ES-I3 (cell line): ENCODE results near the gene RCHY1.
"Not testable (repeated sequence)": the region's sequence is repeated elsewhere in the genome, so short reads cannot be mapped to it uniquely, and the experiment has no call there.

Source experiments
- H3K36me3 ChIP-seq: 2 replicates; pipeline ENCODE4 v1.6.1; 2013; ENCODE audit warnings: mild to moderate bottlenecking, low read length, control low read depth, moderate library complexity; ENCODE audit not compliant: insufficient read depth
- H3K4me1 ChIP-seq: 2 replicates; pipeline ENCODE4 v1.6.1; 2013; ENCODE audit warnings: mild to moderate bottlenecking, control low read depth, low read length; ENCODE audit not compliant: insufficient read depth
- H3K9ac ChIP-seq: 2 replicates; pipeline ENCODE4 v1.6.1; 2013; ENCODE audit warnings: low read depth, mild to moderate bottlenecking, low read length, moderate library complexity
- H3K9me3 ChIP-seq: 2 replicates; pipeline ENCODE4 v1.6.1; 2013; ENCODE audit warnings: mild to moderate bottlenecking, low read length, moderate library complexity; ENCODE audit not compliant: control insufficient read depth, insufficient read depth

Gene RCHY1

DNA sequence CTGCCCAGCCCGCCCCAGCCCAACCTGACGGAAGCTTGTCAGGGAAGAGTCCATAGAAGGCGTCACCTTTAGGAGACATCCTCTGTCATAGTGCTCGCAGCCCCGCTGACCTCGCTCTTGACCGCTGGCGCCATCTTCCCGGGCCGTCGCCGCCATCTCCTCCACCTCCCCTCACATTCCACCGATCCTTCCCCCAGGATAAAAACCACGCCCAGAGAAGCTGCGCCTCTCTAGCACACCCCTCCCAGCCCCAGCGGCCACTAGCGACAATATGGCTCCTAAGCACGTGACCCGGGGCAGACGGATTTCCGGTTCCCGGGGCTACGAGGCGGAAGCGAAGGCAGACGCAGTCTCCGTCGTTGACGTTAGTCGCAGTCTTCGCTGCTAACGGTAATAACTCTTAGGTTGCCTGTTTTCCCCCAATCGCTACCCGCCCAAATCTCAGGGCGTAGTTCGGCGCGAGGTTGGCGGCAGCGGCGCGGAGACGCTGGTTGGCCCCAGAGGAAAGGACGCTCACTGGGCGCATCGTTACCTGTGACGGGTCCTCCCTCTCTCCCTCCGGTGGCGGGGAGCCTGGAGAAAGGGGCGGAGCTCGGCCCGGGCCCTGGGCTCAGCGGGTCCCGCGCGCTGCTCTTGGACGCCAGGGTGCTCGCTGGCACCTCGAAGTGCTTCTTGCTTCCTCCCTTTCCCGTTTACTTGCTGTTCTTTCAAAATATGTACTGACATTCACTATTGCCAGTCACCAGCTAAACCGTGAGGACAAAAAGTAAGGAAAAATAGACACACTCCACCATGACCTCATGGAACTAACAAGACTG, at the start of gene RCHY1, which contains the start of gene THAP6:
RCHY1 (minus strand) TSS at position 273 of the 818 bp plus-strand sequence; CDS start at position 156, 117 bp downstream.
THAP6 (plus strand) TSS at position 343 of the 818 bp plus-strand sequence. CDS start 980 bp downstream, outside the sequence.
- Histone ChIP-seq H3K4me1 (peaks cover 15% of the 10 kb centered on the region), H3K9ac (peak within 1 kb of the TSS; percentile 86), H3K9me3 (0 out of 2 replicates have a peak, but pooled peaks cover 2% of the 10 kb centered on the region), H3K36me3 (no peaks in the 10 kb centered on the region; the same call in 1 of the 2 replicates)

- H3K9me3 ChIP-seq, result no peaks in the 10 kb centered on the region
- peaks cover 3% of the 10 kb centered on the region for H3K4me1 ChIP-seq
- no peaks in the 10 kb centered on the region for H3K36me3 ChIP-seq
- no peak overlapping the region for H3K9ac ChIP-seq
Measured at GRCh38 chr4:75561789-75562188, 47.6 kb upstream of the RCHY1 start.

GRCh38 chr4:75557696-75558095, 43.5 kb upstream of the RCHY1 start:
- H3K36me3 ChIP-seq, result no peaks in the 10 kb centered on the region
- peaks cover 15% of the 10 kb centered on the region for H3K4me1 ChIP-seq

DNA sequence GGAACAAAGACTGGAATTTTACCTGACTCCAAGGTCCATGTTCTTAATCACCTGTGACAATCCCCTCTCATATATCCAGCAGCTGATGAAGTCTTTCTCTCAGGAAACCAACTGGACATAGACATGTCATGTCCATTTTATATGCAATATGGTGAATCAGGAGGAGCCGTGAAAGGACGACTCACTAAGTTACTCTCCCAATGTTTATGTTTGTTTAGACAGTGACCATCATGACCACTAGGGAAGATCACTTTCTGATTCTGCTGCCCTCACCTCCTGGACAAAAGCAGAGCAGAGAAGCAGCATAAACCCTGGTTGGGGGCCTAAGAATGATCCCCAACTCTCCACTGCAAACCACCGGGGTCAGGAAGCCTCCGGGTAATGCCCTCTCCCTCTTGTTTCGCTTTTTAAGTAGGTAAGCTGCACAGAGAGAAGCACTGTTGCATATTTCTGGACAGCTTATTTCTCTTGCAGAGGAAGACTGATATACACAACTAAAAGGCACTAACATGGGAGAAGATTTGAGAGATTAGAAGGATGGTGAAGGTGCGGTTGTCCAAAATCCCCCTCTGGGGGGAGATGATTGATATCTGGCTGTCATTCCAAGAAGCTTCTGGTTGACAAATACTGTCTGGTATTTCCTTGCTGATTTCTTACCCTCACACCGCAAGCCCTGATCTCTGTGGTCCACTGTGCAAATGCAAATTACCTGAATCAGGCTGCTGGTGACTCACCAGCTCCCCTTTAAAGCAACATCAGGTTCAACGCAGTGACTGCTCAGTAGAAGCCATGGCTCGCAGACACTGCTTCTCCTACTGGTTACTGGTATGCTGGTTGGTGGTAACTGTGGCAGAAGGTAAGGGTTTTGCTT, 41.3 kb upstream of the RCHY1 start, which contains the start of gene ODAPH:
ODAPH (plus strand) TSS at position 773 of the 871 bp plus-strand sequence; CDS start at position 790, 17 bp downstream.
- H3K4me1 ChIP-seq, result peaks cover 12% of the 10 kb centered on the region
- H3K36me3 ChIP-seq, result no peaks in the 10 kb centered on the region
- H3K9ac ChIP-seq, result peak within 1 kb of the TSS; percentile 16; the same call in 1 of the 2 replicates
- H3K9me3 ChIP-seq, result no peaks in the 10 kb centered on the region

More at GRCh38 chr4:75557696-75558095, 43.5 kb upstream of the RCHY1 start:
- Histone ChIP-seq H3K9me3 (no peaks in the 10 kb centered on the region), H3K9ac (no peak overlapping the region)

- H3K9me3 ChIP-seq, result no peaks in the 10 kb centered on the region
- no peak overlapping the region for H3K9ac ChIP-seq
- H3K36me3 ChIP-seq, result no peaks in the 10 kb centered on the region
- H3K4me1 ChIP-seq, result peaks cover 12% of the 10 kb centered on the region
Measured at GRCh38 chr4:75552452-75552851, 38.2 kb upstream of the RCHY1 start.

GRCh38 chr4:75549019-75549418, 34.8 kb upstream of the RCHY1 start:
- Histone ChIP-seq H3K36me3 (no peaks in the 10 kb centered on the region), H3K9me3 (no peaks in the 10 kb centered on the region), H3K4me1 (no peaks in the 10 kb centered on the region), H3K9ac (no peak overlapping the region)

DNA sequence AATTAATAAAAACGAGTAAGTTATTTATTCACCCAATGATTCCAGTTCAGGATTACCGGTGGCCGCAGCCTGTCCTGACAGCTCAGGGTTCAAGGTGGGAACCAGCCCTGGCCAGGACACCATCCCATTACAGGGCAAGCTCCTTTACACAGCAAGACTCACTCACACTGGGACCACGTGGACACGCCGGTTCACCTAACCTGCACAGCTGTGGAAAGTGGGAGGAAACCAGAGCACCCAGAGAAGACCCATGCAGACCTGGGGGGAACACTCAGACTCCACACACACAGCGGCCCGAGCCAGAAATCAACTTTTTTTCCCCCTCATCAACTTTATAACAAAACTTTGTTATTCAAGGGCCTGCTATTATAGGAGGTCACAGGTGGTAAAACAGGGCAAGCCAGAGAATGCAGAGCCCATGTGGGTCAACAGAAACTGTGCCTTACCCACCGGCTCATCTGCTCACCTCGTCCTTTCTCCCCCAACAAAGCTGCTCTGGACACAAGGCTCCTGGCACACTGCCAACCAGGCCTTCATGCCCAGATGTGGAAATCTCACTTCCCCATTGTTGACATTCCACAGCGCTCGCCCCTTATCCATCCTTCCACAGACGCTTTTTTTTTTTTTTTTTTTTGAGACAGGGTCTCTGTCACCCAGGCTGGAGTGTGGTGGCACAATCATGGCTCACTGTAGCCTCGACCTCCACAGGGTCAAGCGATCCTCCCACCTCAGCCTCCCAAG, 33.6 kb upstream of the RCHY1 start:
- no peaks in the 10 kb centered on the region for H3K9me3 ChIP-seq
- no peaks in the 10 kb centered on the region for H3K4me1 ChIP-seq

DNA sequence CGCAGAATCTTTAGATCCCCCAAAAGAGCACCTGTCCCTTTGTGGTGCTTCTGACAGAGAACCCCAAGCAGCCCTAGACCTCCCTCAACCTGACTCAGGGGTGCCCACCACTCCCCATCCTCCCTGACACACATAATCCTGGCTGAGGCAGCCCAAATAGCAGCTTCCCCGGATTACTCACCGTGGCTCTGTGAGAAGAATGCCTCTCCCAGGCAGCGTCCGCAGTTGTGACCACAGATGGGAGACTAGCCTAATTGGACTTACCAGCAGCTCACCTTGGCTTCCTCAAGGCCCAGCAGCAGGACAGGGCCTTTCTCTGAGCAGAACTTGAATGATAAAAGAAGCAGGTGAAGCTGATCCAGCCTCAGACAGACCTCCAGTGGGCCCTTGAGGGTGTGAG, 31.3 kb upstream of the RCHY1 start:
- Histone ChIP-seq H3K9ac (no peak overlapping the region), H3K36me3 (no peaks in the 10 kb centered on the region), H3K9me3 (no peaks in the 10 kb centered on the region), H3K4me1 (no peaks in the 10 kb centered on the region)

More for the DNA sequence above, 33.6 kb upstream of the RCHY1 start:
- H3K9ac ChIP-seq, result no peak overlapping the region
- H3K36me3 ChIP-seq, result no peaks in the 10 kb centered on the region

DNA sequence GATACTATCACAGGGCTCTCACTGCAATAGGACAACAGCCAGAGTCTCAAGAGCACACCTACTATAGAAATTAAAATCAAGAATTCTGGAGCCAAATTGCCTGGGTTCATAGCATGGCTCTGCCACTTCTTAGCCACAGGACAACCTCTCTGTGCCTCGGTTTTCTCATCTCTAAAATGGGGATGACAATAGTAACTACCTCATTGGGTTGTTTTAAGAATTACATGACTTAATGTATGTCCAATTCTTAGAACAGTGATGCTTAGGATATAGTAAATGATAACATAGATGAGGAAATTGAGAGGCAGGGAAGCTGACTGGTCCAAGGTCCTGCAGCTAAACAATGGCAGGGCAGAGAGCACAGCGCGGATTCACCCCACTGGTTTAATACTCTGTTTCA, 30.7 kb upstream of the RCHY1 start:
- no peaks in the 10 kb centered on the region for H3K9me3 ChIP-seq
- no peaks in the 10 kb centered on the region for H3K36me3 ChIP-seq
- H3K9ac ChIP-seq, result no peak overlapping the region
- no peaks in the 10 kb centered on the region for H3K4me1 ChIP-seq

DNA sequence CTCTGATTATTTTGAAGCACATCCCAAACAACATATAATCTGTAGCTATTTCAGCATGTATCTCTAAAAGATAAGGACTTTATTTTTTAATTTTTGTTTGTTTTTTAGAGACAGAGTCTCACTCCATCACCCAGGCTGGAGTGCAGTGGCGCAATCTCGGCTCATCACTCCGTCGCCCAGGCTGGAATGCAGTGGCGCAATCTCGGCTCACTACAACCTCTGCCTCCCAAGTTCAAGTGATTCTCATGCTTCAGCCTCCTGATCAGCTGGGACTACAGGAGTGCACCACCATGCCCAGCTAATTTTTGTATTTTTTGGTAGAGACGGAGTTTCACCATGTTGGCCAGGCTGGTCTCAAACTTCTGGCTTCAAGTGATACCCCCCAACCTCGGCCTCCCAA, 30.0 kb upstream of the RCHY1 start:
- not testable (repeated sequence) for H3K9me3 ChIP-seq, H3K36me3 ChIP-seq, H3K4me1 ChIP-seq, H3K9ac ChIP-seq

DNA sequence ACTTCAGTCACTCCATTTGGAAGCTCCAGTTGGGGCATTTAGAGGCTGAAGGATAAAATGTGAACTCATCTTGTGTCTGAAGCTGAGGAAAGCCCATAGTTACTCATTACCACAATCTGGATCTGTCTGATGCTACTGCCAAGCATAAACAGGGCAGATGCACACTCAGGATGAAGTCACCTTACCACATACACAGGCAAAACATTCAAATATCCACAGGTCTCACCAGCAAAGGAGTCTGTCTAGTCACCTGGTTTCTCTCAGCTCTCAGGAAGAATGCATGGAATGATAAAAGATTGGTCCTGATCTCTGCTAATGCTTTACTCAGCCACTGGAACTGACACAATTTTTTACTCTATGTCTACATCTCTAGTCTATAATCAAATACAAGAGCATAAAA, 28.6 kb upstream of the RCHY1 start:
- H3K4me1 ChIP-seq, result no peaks in the 10 kb centered on the region
- H3K9ac ChIP-seq, result no peak overlapping the region
- H3K36me3 ChIP-seq, result no peaks in the 10 kb centered on the region
- no peaks in the 10 kb centered on the region for H3K9me3 ChIP-seq

GRCh38 chr4:75537308-75537707, 23.1 kb upstream of the RCHY1 start:
- not testable (repeated sequence) for H3K4me1 ChIP-seq, H3K9ac ChIP-seq, H3K9me3 ChIP-seq, H3K36me3 ChIP-seq

GRCh38 chr4:75533926-75534325, 19.7 kb upstream of the RCHY1 start:
- Histone ChIP-seq H3K36me3 (peaks cover 11% of the 10 kb centered on the region), H3K9me3 (peaks cover 15% of the 10 kb centered on the region)
- H3K9ac ChIP-seq, H3K4me1 ChIP-seq: not testable (repeated sequence)

- not testable (repeated sequence) for H3K9ac ChIP-seq, H3K4me1 ChIP-seq
- H3K9me3 ChIP-seq, result peaks cover 15% of the 10 kb centered on the region
- peaks cover 11% of the 10 kb centered on the region for H3K36me3 ChIP-seq
Measured at GRCh38 chr4:75533339-75533887, 19.2 kb upstream of the RCHY1 start.
